ENCODE results near the gene SLC9A1. TPM values are rescaled to one million over a fixed set of nuclear protein-coding genes. Genes with fewer than 3 reads are reported as not detected.

The SLC9A1 gene
- polyA plus RNA-seq, 4 donors: 25.2 to 28.9 (median 26.5) TPM

GRCh38 chr1:27086026-27086425 lies 68.9 kb downstream of the SLC9A1 start:
- no peak for DNase-seq (ENCODE audit: low read depth in 4 of 4, low spot score in 3 of 4)

GRCh38 chr1:27084107-27084506 lies 70.8 kb downstream of the SLC9A1 start:
- no peak for DNase-seq (ENCODE audit: low read depth in 4 of 4, low spot score in 3 of 4)

DNA sequence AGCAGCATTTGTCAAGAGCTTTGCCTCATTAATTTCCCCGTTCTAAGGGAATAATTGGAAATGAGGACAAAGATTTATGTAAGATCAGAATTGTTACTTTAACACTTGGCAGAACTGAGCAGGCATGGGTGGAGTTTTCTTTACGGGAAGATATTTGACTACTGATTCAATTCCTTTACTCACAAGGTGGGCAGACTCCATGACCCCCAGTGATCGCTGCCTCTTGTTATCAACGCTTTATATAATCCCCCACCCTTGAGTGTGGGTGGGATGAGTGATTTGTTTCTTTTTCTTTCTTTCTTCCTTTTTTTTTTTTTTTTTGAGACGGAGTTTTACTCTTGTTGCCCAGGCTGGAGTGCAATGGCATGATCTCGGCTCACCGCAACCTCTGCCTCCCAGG lies 77.0 kb downstream of the SLC9A1 start:
- no peak for DNase-seq (ENCODE audit: low read depth in 4 of 4, low spot score in 3 of 4)

DNA sequence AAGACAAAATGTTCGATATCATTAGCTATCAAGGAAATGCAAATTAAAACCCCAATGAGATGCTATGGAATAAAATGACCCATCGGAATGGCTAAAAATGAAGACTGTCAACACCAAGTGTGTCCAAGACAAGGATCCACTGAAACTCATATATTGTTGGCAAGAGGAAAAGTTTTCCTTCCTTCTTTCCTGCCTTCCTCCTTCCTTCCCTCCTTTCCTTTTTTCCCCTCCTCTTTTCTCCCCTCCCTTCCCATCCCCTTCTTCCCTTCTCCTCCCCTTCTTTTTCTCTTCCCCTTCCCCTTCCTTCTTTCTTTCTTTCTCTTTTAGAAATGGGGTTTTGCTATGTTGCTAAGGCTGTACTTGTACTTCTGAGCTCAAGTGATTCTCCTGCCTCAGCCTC lies 78.1 kb downstream of the SLC9A1 start:
- no peak for DNase-seq (ENCODE audit: low read depth in 4 of 4, low spot score in 3 of 4)

DNA sequence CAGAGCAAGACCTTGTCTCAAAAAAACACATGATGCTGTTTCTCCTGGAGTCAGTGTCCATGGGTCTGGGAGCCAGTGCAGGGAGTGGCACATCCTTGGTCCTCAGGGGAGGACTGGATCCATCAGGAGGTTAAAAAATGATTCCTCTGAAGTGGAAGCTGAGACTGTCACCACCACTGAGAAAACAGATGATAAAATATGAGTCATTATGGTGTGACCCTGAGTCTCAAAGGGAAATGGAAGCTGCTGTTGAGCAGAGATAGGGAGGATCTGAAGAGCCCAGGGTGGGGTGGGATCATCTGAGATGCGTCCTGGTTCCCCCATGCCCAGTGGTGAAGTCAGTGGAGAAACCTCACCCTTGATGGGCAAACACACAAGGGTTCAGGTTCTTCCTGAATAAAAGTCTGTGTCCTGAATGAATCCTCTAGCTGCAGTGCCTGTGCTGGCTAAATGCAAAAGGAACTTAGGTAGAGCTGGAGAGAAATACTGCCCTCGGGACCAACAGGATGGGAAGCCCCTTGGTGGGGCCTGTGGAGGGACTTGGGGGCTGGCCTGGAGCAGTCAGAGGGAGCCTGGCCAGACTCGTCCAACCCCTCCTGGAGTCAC lies 80.6 kb downstream of the SLC9A1 start:
- no peak for DNase-seq (ENCODE audit: low read depth in 4 of 4, low spot score in 3 of 4)

- no peak for DNase-seq (ENCODE audit: low read depth in 4 of 4, low spot score in 3 of 4)
Measured at GRCh38 chr1:27071049-27071416, 83.9 kb downstream of the SLC9A1 start.

GRCh38 chr1:27070390-27071048 lies 84.4 kb downstream of the SLC9A1 start:
- no peak for DNase-seq (ENCODE audit: low read depth in 4 of 4, low spot score in 3 of 4)

DNA sequence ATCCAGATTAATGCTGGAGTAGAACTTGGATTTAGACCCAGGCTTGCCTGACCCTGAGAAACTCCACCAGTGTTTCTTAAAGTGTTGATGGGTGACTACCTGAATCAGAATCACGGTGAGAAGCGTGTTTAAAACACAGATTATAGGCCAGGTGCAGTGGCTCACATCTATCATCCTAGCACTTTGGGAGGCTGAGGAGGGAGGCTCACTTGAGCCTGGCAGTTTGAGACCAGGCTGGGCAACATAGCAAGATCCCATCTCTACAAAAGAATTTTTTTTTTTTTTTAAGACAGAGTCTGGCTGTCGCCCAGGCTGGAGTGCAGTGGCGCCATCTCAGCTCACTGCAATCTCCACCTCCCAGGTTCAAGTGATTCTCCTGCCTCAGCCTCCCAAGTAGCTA lies 86.0 kb downstream of the SLC9A1 start:
- no peak for DNase-seq (ENCODE audit: low read depth in 4 of 4, low spot score in 3 of 4)

- DNase-seq (ENCODE audit: low read depth in 4 of 4, low spot score in 3 of 4): no peak
Measured at GRCh38 chr1:27065999-27066630, 88.8 kb downstream of the SLC9A1 start.

DNA sequence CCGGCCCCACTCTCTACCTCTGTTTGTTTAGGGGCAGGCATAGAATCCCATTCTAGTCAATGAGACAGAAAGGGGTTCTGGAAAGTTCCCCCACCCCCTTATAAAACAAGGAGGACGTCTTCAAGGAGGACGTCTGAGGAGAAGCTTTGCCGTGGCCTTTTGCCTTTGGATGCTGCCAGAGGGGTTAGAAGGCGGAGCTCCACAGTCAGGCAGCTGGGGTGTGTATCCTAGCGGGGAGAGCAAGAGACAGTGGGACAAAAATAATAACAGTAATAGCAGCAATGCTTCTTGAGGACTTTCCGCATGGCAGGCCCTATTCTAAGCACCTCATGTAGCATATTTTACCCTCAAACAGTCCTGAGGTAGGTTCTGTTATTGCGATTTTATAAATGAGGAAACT lies 94.0 kb downstream of the SLC9A1 start:
- DNase-seq (ENCODE audit: low read depth in 4 of 4, low spot score in 3 of 4): no peak

DNA sequence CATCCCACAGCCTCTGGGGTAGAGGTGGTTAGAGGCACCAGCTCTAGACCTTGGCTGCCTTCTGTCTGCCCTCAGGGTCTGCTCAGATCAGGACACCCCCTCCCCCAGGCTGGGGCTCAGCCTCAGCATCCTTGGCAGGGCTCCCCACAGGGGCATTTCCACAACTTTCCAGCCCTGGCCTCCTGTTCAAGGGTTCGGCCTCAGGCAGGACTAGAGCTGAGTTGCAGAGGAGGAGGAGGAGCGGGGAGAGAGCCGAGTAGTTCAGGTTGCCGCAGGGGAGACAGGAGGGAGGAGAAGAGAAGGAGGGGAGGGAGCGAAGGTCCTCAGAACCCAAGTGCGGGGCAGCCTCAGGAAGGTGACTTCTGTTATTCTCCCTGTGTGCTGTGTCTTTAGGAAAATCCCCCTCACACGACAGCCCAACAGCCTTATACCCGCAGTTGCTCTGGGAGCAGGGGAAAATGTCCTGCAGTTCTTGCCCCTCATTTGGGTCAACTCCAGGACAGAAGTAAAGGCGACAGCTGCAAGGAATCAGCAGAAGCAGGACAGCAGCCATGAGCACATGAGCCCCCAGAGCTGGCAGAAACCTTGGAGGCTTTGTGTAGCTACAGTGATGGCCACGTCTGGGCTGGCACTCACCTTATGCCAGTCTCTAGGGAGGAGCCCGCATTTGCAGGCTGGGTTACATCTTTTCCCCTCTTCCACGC lies 95.8 kb downstream of the SLC9A1 start:
- no peak for DNase-seq (ENCODE audit: low read depth in 4 of 4, low spot score in 3 of 4)

DNA sequence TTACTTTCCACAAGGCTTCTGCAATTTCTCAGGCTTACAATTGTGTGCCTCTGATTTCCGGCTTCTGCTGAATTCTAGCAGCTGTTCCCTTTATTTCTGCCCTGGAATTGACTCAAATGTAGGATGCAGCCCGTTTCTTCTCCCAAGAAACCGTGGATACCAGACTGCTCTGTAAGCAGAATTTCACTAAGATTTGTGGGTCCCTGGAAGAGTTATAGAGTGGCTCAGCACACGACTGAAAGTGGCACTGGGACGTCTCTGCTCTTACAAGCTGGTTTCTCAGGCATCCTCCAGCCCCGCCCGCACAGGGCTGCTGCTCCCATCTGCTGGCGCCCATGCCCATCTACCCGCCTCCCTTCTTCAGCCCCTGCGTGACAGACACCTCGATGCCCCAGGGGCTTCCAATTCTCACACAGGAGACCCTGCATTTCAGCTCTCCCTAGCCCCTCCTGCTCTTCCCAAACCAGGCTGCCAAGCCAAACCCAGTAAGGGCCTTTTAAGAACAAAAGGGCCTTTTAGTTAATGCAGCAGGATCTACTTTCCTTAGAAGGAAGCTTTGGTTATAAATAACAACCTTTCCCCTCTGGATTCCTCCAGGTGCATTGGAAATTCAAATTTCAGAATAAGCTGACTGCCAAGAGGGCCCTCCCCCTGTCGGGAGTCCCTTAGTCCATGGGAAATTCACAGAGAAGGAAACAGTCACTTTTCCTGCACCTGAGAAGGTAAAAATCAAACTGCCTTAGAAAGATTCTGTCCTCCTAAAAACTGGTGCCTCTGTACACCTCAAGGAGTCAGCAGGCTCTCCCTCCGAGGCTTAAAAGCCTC lies 96.9 kb downstream of the SLC9A1 start:
- no peak for DNase-seq (ENCODE audit: low read depth in 4 of 4, low spot score in 3 of 4)

- no peak for DNase-seq (ENCODE audit: low read depth in 4 of 4, low spot score in 3 of 4)
Measured at GRCh38 chr1:27057389-27057788, 97.5 kb downstream of the SLC9A1 start.

DNA sequence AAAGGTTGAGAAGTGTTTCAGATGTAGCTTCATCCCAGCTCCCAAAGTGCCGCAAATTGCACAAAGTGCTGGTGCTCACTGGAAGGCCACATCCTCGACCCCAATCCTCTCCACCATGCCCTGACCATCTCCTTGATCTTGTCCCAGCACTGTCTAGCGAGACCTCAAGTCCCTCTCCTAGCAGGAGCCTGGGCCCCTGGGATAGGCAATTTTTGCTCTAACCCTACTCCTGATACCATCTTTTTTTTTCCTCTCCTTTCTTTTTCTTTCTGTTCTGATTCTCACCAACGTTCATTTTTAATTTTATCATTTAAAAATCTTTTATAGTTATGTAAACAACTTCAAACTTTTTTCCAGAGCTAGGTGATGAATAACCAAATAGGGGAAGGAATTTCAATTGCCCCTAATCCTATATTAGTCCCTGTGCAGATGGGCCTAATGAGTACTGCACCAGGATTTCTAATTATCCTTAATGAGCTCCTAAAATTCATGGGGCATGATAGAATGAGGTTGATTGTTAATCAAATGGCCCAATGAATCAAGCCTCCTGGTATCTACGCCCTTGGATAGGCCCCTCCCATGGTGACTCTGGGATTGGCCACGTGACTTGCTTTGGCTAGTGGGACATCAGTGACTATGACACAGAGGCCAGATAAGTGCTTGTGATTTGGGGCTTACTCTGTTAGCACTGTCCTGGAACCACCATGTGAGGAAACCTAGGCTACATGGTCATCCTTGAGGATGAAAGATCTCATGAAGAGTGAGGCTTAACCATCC lies 100.8 kb downstream of the SLC9A1 start:
- DNase-seq (ENCODE audit: low read depth in 4 of 4, low spot score in 3 of 4): no peak

DNA sequence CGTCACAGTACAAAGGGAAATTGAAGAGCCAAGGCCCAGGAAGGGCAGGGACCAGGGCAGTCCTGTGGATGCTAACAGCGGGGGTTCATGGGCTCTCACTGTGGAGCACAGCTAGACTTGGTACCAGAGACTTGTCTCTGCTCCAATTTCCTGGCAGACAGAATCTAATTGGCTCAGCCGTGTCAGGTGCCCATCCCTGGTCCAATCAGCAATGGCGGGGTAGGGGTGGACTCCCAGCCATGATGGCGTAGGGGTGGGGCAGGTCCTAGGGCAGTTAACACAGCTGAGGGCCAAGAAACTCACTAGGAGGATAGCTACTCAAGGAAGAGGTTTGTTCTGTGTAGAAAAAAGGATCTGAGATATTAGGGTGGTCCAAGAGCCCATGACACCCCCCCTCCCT lies 102.4 kb downstream of the SLC9A1 start:
- no peak for DNase-seq (ENCODE audit: low read depth in 4 of 4, low spot score in 3 of 4)

DNA sequence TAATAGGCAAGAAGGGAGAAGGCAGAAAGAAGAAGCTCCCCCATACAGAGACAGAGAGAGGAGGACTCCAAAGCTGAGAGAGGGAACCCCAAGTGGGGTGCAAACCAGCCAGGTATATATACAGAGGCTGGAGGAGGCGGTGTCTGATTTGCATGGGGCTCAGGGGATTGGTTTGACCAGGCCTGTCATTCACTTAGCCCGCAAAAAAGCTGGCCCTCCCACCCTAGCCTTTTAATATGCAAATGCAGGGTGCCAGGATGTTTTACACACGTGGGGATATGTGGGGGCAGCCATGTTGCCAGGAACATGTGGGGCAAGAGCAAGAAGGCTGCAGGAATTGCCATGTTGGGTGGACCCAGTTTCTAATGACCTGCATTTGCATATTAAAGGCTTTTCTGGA lies 105.3 kb downstream of the SLC9A1 start:
- DNase-seq (ENCODE audit: low read depth in 4 of 4, low spot score in 3 of 4): no peak

GRCh38 chr1:27049100-27049499 lies 105.8 kb downstream of the SLC9A1 start:
- DNase-seq (ENCODE audit: low read depth in 4 of 4, low spot score in 3 of 4): no peak
